A549 (cell line): ENCODE data around the gene KMT2D. TPM values are rescaled to one million over a fixed set of nuclear protein-coding genes. Genes with fewer than 3 reads are reported as not detected.

Source experiments
- ATAC-seq, 2 experiments: fragments of 200-7000 bp in 1 of 2; fragments of >200 bp in 1 of 2; cut with Nextera tagmentation in 1 of 2; cut with Tn5 transposase in 1 of 2; 3 replicates each; pipeline versions ENCODE4 v1.8.0 to v1.9.1; 2018 to 2020; ENCODE audit warnings: mild to moderate bottlenecking in 1 of 2, moderate library complexity in 1 of 2
- CTCF ChIA-PET: fragments of 300-600 bp; sonication (Branson Sonifier 250); formaldehyde crosslinking; extraction: SDS; loops from one replicate; lab custom pipeline; 2021; ENCODE audit warnings: antibody characterized with exemption, inconsistent platforms; lab: Yijun Ruan, JAX
- POLR2A ChIA-PET: fragments of 350-600 bp; formaldehyde crosslinking; extraction: SDS; loops from one replicate; lab custom pipeline; 2021; ENCODE audit warnings: antibody characterized with exemption, inconsistent platforms; lab: Yijun Ruan, JAX
- DNase-seq, 2 experiments: peaks; one replicate each; pipeline versions ENCODE4 v3.0.0 to v3.0.0-alpha.2; 2011 to 2016; ENCODE audit warnings: low read depth in 1 of 2, low spot score in 1 of 2
- FAIRE-seq: peaks from 2 replicates; lab custom pipeline; 2011; peaks lifted over from hg19 to GRCh38; lab: Jason Lieb, UNC
- H3K27ac ChIP-seq, 2 experiments: fragments of >200 bp; sonication (Bioruptor Twin); formaldehyde crosslinking; 3 replicates each; pipeline ENCODE4 v1.5.1; 2016 to 2017
- H3K4me1 ChIP-seq: fragments of >200 bp; sonication (Bioruptor Twin); formaldehyde crosslinking; 3 replicates; pipeline ENCODE4 v1.6.1; 2016
- H3K4me2 ChIP-seq: fragments of >200 bp; sonication (Bioruptor Twin); formaldehyde crosslinking; 3 replicates; pipeline ENCODE4 v1.6.1; 2016
- H3K4me3 ChIP-seq: fragments of >200 bp; sonication (Bioruptor Twin); formaldehyde crosslinking; 3 replicates; pipeline ENCODE4 v1.5.1; 2016
- H3K9me3 ChIP-seq: fragments of >200 bp; sonication (Bioruptor Twin); formaldehyde crosslinking; 3 replicates; pipeline ENCODE4 v1.6.1; 2016
- CBX8 ChIP-seq: fragments of 200-600 bp; sonication (generic); IDR thresholded peaks from 2 replicates; pipeline ENCODE4 v1.6.1; 2016
- JUNB ChIP-seq: fragments of >200 bp; sonication (Bioruptor Twin); formaldehyde crosslinking; IDR thresholded peaks from 2 replicates; pipeline ENCODE4 v1.6.1; 2016
- KDM1A ChIP-seq: fragments of 200-600 bp; sonication (generic); IDR thresholded peaks from 2 replicates; pipeline ENCODE4 v1.6.1; 2016; ENCODE audit warnings: low read depth, mild to moderate bottlenecking
- MAFK ChIP-seq: fragments of 450-650 bp; IDR thresholded peaks from 2 replicates; pipeline ENCODE4 v1.6.1; 2014; ENCODE audit not compliant: partially characterized antibody
- MYC ChIP-seq: IDR thresholded peaks from 2 replicates; pipeline ENCODE4 v1.6.1; 2012; ENCODE audit warnings: mild to moderate bottlenecking, inconsistent platforms, low read length, improper control_type of control experiment, borderline replicate concordance
- RAD21 ChIP-seq, 2 experiments: fragments of >200 bp in 1 of 2; sonication (Bioruptor Twin) in 1 of 2; formaldehyde crosslinking in 1 of 2; IDR thresholded peaks in 1 of 2; conservative IDR thresholded peaks in 1 of 2; 2 replicates in 1 of 2; 3 replicates in 1 of 2; pipeline ENCODE4 v1.6.1; 2012 to 2018; ENCODE audit warnings: inconsistent platforms in 1 of 2
- ZC3H11A ChIP-seq: fragments of 450-650 bp; IDR thresholded peaks from 2 replicates; pipeline ENCODE4 v1.6.1; 2014; ENCODE audit warnings: antibody characterized with exemption, mild to moderate bottlenecking
- ZNF302 ChIP-seq: fragments of 250-450 bp; sonication (Bioruptor Pico); IDR thresholded peaks from 2 replicates; pipeline ENCODE4 v1.9.0; 2021; ENCODE audit warnings: inconsistent platforms, mild to moderate bottlenecking, moderate library complexity
- WGBS: methylation state at CpG from one replicate; pipeline ENCODE4 v1.1.6; 2017; ENCODE audit errors: missing lambda C conversion rate; 5-methylcytosine and 5-hydroxymethylcytosine counted together
- polyA plus RNA-seq, 4 experiments: library from polyadenylated mRNA; depleted of rRNA in 3 of 4; stranded (reverse); fragments of >200 nt; fragmentation: RNase III in 1 of 4; extraction: RNeasy Plus Mini Kit Qiagen cat#74134 plus additional on column Dnase treatment in 1 of 4; gene quantifications; 2 replicates in 3 of 4; 3 replicates in 1 of 4; pipeline ENCODE4 v1.2.3, GENCODE V29; 2011 to 2017
- TF ChIP-seq, protein P1 (sequence below): fragments of 200-600 bp; sonication (generic); IDR thresholded peaks from 2 replicates; pipeline ENCODE4 v1.6.1; 2016; ENCODE audit warnings: antibody characterized with exemption, mild to moderate bottlenecking, moderate library complexity
- TF ChIP-seq, protein P2 (sequence below): IDR thresholded peaks from 2 replicates; pipeline ENCODE4 v1.6.1; 2012; ENCODE audit warnings: low read depth, borderline replicate concordance
- TF ChIP-seq, protein P3 (sequence below): fragments of 150-350 bp; IDR thresholded peaks from 2 replicates; pipeline ENCODE4 v1.6.1; 2014; ENCODE audit warnings: low read depth, mild to moderate bottlenecking, low read length
- TF ChIP-seq, protein P4 (sequence below): fragments of >200 bp; sonication (Bioruptor Twin); formaldehyde crosslinking; IDR thresholded peaks from 3 replicates; pipeline ENCODE4 v1.6.1; 2016

Gene KMT2D
- polyA plus RNA-seq, 2 of the 4 experiments (the other 2 are of a cell fraction) = 17.6 to 20.0 TPM

DNA sequence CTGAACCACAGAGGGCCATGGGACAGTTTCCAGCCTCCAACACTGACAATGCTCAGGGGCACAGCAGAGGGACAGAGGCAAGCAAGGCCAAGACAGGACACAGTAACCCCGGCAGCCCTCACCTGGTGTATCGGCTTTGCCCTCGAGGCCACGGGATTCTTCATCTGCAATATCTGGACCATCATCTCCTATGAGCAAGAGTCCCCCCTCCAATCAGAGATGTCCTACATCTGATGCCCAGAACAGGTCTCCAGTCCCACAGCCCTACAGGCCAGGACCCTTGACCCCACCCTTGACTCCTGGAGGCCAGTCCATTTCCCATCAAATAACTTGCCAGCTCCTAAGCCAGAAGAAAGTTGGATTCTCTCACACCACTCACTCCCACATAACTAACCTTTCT lies 17.4 kb downstream of the KMT2D start (continued):
- TF ChIP-seq, protein P1, sequence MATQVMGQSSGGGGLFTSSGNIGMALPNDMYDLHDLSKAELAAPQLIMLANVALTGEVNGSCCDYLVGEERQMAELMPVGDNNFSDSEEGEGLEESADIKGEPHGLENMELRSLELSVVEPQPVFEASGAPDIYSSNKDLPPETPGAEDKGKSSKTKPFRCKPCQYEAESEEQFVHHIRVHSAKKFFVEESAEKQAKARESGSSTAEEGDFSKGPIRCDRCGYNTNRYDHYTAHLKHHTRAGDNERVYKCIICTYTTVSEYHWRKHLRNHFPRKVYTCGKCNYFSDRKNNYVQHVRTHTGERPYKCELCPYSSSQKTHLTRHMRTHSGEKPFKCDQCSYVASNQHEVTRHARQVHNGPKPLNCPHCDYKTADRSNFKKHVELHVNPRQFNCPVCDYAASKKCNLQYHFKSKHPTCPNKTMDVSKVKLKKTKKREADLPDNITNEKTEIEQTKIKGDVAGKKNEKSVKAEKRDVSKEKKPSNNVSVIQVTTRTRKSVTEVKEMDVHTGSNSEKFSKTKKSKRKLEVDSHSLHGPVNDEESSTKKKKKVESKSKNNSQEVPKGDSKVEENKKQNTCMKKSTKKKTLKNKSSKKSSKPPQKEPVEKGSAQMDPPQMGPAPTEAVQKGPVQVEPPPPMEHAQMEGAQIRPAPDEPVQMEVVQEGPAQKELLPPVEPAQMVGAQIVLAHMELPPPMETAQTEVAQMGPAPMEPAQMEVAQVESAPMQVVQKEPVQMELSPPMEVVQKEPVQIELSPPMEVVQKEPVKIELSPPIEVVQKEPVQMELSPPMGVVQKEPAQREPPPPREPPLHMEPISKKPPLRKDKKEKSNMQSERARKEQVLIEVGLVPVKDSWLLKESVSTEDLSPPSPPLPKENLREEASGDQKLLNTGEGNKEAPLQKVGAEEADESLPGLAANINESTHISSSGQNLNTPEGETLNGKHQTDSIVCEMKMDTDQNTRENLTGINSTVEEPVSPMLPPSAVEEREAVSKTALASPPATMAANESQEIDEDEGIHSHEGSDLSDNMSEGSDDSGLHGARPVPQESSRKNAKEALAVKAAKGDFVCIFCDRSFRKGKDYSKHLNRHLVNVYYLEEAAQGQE = no peak
- TF ChIP-seq, protein P2, sequence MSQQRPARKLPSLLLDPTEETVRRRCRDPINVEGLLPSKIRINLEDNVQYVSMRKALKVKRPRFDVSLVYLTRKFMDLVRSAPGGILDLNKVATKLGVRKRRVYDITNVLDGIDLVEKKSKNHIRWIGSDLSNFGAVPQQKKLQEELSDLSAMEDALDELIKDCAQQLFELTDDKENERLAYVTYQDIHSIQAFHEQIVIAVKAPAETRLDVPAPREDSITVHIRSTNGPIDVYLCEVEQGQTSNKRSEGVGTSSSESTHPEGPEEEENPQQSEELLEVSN = no peak
- TF ChIP-seq, protein P3, sequence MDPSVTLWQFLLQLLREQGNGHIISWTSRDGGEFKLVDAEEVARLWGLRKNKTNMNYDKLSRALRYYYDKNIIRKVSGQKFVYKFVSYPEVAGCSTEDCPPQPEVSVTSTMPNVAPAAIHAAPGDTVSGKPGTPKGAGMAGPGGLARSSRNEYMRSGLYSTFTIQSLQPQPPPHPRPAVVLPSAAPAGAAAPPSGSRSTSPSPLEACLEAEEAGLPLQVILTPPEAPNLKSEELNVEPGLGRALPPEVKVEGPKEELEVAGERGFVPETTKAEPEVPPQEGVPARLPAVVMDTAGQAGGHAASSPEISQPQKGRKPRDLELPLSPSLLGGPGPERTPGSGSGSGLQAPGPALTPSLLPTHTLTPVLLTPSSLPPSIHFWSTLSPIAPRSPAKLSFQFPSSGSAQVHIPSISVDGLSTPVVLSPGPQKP = no peak
- TF ChIP-seq ZC3H11A = no peak
- TF ChIP-seq, protein P4, sequence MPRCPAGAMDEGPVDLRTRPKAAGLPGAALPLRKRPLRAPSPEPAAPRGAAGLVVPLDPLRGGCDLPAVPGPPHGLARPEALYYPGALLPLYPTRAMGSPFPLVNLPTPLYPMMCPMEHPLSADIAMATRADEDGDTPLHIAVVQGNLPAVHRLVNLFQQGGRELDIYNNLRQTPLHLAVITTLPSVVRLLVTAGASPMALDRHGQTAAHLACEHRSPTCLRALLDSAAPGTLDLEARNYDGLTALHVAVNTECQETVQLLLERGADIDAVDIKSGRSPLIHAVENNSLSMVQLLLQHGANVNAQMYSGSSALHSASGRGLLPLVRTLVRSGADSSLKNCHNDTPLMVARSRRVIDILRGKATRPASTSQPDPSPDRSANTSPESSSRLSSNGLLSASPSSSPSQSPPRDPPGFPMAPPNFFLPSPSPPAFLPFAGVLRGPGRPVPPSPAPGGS = no peak
- TF ChIP-seq, all 56 proteins: peak for 0

DNA sequence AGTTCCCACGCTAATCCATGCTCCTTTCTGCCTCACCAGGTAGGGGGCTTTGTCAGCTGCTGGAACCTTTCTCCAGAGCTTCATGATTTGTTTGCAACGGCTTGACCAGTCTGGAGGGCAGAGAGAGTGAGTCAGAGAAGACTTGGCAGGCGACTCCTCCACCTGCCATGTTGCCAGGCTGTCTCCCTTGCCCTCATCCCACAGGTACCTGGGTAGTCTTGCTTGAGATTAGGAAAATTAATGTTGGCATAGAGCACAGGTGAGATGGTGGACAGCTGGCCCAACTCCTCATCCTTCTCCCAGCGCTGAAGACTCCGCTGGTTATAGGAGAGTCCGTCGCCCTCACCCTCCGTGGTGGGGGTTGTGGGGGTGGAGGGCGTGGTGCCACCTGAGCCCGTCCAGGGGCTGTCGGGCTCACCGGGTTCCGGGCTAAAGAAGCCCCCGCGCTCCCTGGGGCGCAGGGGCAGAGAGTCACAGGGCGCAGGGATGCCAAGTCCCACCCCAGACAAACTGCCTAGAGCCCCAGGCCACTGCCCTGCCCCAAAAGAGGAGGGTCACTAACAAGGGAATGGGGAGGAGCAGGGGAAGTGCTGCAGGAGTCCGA lies 18.6 kb downstream of the KMT2D start:
- no peak for TF ChIP-seq KDM1A
- TF ChIP-seq, protein P4 = no peak
- no peak for TF ChIP-seq CBX8
- TF ChIP-seq, protein P1 = no peak
- TF ChIP-seq ZNF302 (CRISPR knock-in tag) = no peak
- no peak for TF ChIP-seq MYC
- no peak for TF ChIP-seq JUNB
- TF ChIP-seq RAD21 (conservative IDR thresholded peaks at IDR 0.05 in 1 of 2, IDR thresholded peaks at IDR 0.05 in 1 of 2) = no peak
- no peak for TF ChIP-seq MAFK
- FAIRE-seq = no peak
- H3K4me3 ChIP-seq = no peak overlapping the region
- no peaks in the 10 kb centered on the region for H3K4me1 ChIP-seq
- no peak overlapping the region for H3K4me2 ChIP-seq
- no peak for DNase-seq
- no peak overlapping the region for H3K27ac ChIP-seq
- peak in 1 of 2 experiments; percentile 9; a peak in 2 of 6 replicates for ATAC-seq
- POLR2A ChIA-PET = no interaction called here
- H3K9me3 ChIP-seq = no peaks in the 10 kb centered on the region
- 87% methylated on average over 15 of the region's 18 CpGs for WGBS
- CTCF ChIA-PET = interaction anchor here (1.0 to 3.8 kb wide), 9 partner anchors 11 to 51 kb away, joined by 3 to 34 read pairs (median 9); no protein-coding TSS in a partner anchor
